K562 (cell line): ENCODE measurements around the gene CNIH3.

Source experiments
- ELF1 ChIP-seq: fragments of 200-800 bp; sonication (Bioruptor generic); IDR thresholded peaks from 2 replicates; pipeline ENCODE4 v1.6.1; 2016; ENCODE audit warnings: missing genetic modification characterization, missing compliant biosample characterization
- FOSL1 ChIP-seq: fragments of 200-800 bp; sonication (Bioruptor generic); conservative IDR thresholded peaks from 2 replicates; pipeline ENCODE4 v1.6.1; 2016; ENCODE audit warnings: missing genetic modification characterization, missing compliant biosample characterization
- HDAC1 ChIP-seq, 2 experiments: fragments of 450-650 bp; IDR thresholded peaks; 2 replicates each; pipeline ENCODE4 v1.6.1; 2016 to 2017; ENCODE audit warnings: inconsistent platforms in 1 of 2, mild to moderate bottlenecking in 1 of 2, moderate library complexity in 1 of 2
- NCOR1 ChIP-seq: fragments of 450-650 bp; IDR thresholded peaks from 2 replicates; pipeline ENCODE4 v1.6.1; 2016; ENCODE audit warnings: mild to moderate bottlenecking, moderate library complexity
- PML ChIP-seq: IDR thresholded peaks from 2 replicates; pipeline ENCODE4 v1.6.1; 2012; ENCODE audit warnings: low read length, inconsistent platforms
- POLR2A ChIP-seq: fragments of 450-650 bp; conservative IDR thresholded peaks from 2 replicates; pipeline ENCODE4 v1.6.1; 2016
- RCOR1 ChIP-seq, 2 experiments: IDR thresholded peaks; 2 replicates each; pipeline ENCODE4 v1.6.1; 2012; ENCODE audit warnings: low read depth in 2 of 2, low read length in 2 of 2, borderline replicate concordance in 1 of 2, improper control_type of control experiment in 1 of 2
- U2AF2 ChIP-seq: fragments of 200-400 bp; formaldehyde crosslinking; optimal IDR thresholded peaks from 2 replicates; pipeline ENCODE3; 2017; ENCODE audit warnings: low read depth, mild to moderate bottlenecking, low read length
- TF ChIP-seq, protein P1 (sequence below), 3 experiments: IDR thresholded peaks in 2 of 3; conservative IDR thresholded peaks in 1 of 3; 2 replicates each; pipeline ENCODE4 v1.5.1; 2011 to 2012; ENCODE audit warnings: low read length in 3 of 3, mild to moderate bottlenecking in 3 of 3, control low read depth in 2 of 3, improper control_type of control experiment in 1 of 3, inconsistent platforms in 1 of 3, low read depth in 1 of 3, mixed read lengths in 1 of 3, moderate library complexity in 1 of 3; ENCODE audit not compliant: insufficient read depth in 2 of 3

DNA sequence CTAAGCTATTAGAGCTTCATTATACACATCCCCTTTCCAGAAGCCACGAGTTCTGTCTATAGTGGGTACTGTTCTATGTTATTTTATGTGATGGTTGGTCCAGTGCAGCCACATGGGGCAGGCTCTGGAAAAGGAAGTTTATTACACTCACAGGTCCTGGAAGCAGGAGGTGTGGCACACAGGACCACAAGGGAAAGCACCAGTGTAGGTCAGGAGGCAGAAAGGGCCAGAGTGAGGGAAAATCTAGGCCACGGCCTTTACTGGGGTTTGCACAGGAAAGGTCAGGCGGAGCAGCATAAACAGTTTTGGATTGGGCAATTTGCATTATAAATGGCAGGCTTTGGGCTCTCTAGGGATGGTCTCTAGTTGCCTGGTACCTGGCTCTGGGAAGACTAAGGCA lies 21.8 kb upstream of the CNIH3 start:
- no peak for TF ChIP-seq RCOR1 (IDR thresholded peaks at IDR 0.05; ENCODE audit: borderline replicate concordance in 1 of 2, low read depth in 2 of 2, low read length in 2 of 2)
- TF ChIP-seq POLR2A = no peak
- no peak for TF ChIP-seq NCOR1
- no peak for TF ChIP-seq ELF1 (tag)
- no peak for TF ChIP-seq HDAC1 (IDR thresholded peaks at IDR 0.05)
- TF ChIP-seq FOSL1 (tag) = no peak
- TF ChIP-seq U2AF2 = no peak
- TF ChIP-seq PML = no peak
- TF ChIP-seq, protein P1, sequence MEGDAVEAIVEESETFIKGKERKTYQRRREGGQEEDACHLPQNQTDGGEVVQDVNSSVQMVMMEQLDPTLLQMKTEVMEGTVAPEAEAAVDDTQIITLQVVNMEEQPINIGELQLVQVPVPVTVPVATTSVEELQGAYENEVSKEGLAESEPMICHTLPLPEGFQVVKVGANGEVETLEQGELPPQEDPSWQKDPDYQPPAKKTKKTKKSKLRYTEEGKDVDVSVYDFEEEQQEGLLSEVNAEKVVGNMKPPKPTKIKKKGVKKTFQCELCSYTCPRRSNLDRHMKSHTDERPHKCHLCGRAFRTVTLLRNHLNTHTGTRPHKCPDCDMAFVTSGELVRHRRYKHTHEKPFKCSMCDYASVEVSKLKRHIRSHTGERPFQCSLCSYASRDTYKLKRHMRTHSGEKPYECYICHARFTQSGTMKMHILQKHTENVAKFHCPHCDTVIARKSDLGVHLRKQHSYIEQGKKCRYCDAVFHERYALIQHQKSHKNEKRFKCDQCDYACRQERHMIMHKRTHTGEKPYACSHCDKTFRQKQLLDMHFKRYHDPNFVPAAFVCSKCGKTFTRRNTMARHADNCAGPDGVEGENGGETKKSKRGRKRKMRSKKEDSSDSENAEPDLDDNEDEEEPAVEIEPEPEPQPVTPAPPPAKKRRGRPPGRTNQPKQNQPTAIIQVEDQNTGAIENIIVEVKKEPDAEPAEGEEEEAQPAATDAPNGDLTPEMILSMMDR (IDR thresholded peaks at IDR 0.05 in 2 of 3, conservative IDR thresholded peaks at IDR 0.05 in 1 of 3; ENCODE audit: insufficient read depth in 2 of 3, low read depth in 1 of 3, low read length in 3 of 3) = no peak
